ENCODE data around the gene VPS13D.

DNA sequence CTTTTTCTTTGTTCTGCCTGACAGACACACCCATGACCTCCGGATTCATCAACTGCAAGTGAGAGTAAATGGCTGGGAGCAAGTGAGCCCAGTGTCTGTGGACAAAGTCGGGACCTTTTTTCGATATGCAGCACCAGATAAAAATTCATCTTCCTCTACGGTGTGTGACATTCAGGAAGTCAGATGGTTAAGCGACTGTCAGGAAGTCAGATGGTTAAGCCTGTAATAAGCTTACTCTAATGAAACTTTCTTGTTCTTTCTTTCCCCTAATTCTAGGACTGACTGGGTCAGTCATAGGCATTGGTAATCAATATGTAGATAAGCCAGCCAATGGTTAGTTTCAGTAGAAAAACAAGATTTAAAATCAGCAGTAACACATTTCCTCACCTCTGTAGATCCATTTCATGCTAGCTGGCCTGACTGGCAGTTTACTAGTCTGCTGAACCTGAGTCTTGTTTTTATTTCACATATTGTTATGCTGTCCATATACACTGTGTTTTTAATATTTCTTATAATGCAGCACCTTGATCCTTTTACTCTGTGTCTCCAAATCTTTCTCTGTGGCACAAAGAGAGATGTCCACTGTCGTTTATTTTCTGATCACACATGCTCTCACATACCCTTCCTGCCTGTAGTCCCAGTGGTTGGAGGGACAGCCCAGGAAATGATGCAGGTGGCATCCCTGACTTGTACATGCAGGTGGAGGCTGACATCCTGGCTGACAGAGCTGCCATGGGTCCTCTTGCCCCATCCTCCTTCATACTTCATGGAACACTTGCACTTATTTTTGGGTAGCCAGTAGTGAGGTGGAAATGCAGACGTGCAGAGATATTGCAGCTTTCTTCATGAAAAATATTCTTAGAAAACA lies 115.8 kb downstream of the VPS13D start:
- TF ChIP-seq, protein P1, sequence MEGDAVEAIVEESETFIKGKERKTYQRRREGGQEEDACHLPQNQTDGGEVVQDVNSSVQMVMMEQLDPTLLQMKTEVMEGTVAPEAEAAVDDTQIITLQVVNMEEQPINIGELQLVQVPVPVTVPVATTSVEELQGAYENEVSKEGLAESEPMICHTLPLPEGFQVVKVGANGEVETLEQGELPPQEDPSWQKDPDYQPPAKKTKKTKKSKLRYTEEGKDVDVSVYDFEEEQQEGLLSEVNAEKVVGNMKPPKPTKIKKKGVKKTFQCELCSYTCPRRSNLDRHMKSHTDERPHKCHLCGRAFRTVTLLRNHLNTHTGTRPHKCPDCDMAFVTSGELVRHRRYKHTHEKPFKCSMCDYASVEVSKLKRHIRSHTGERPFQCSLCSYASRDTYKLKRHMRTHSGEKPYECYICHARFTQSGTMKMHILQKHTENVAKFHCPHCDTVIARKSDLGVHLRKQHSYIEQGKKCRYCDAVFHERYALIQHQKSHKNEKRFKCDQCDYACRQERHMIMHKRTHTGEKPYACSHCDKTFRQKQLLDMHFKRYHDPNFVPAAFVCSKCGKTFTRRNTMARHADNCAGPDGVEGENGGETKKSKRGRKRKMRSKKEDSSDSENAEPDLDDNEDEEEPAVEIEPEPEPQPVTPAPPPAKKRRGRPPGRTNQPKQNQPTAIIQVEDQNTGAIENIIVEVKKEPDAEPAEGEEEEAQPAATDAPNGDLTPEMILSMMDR (IDR thresholded peaks at IDR 0.05): no peak
- TF ChIP-seq POLR2A (IDR thresholded peaks at IDR 0.05): no peak

Data from ovary (tissue), 3 donors.